Measurements from ENCODE around the gene COL23A1. TPM values are rescaled to one million over a fixed set of nuclear protein-coding genes. Genes with fewer than 3 reads are reported as not detected.

Gene COL23A1
- total and polyA plus RNA-seq, 2 of the 8 experiments (the other 6 are each of a cell fraction or from before 2014, with no cell fraction given): 3.1 to 4.7 TPM

DNA sequence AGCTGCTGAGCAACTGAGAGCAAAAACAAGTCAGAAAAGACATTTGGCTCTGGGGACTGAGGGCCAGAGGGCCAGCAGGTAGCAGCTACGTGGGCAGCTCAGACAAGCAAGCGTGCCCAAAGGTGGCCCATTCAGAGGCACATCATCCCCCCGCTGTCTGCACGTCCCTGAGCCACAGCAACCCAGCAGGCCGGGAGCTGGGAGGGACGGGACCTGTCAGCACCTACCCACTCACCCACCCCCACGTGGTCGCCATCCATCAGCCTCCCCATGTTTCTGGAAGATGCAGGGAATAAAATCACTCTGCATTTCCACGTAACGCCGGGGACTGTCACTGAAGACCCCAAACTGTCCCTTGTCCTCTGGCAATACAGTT, 167.8 kb downstream of the COL23A1 start:
- ChIA-PET CTCF (ENCODE audit: partially characterized antibody) (interaction anchor here (0.5 to 3.3 kb wide), 13 partner anchors 12 to 230 kb away, joined by 3 to 15 read pairs (median 3); partner anchors contain the start of gene COL23A1), POLR2A (ENCODE audit: partially characterized antibody) (interaction anchor here (0.9 to 1.2 kb wide), 2 partner anchors 30 to 217 kb away, joined by 3 read pairs; no protein-coding TSS in a partner anchor)
- Histone ChIP-seq H3K79me1 (ENCODE audit: low read depth, low read length) (no peaks in the 10 kb centered on the region; the same call in 1 of the 2 replicates), H3K4ac (replicated peaks; ENCODE audit: insufficient read length, low read depth, low read length) (no peak overlapping the region), H2BK12ac (ENCODE audit: low read depth, low read length) (no peak overlapping the region), H3K9me3 (ENCODE audit: insufficient read depth in 2 of 2, low read depth in 1 of 2, low read length in 1 of 2) (no peaks in the 10 kb centered on the region), H2AK5ac (ENCODE audit: low read depth, low read length) (0 out of 2 replicates have a peak overlapping the region, but pooled peaks have one; percentile 59), H3K4me3 (ENCODE audit: extremely low read depth in 1 of 4, insufficient read depth in 2 of 4, low read depth in 3 of 4, low read length in 4 of 4) (no peak overlapping the region), H3K79me2 (ENCODE audit: control insufficient read depth in 1 of 2, insufficient read depth in 2 of 2, low read length in 2 of 2) (no peaks in the 10 kb centered on the region), H3K9ac (replicated peaks in 1 of 4; ENCODE audit: extremely low read depth in 1 of 4, low read depth in 3 of 4, low read length in 3 of 4) (0 out of 7 replicates have a peak overlapping the region, but pooled peaks of 1 of the 4 experiments have one; percentile 18), H3K36me3 (ENCODE audit: control insufficient read depth in 2 of 4, insufficient read depth in 4 of 4, low read length in 3 of 4) (no peaks in the 10 kb centered on the region), H4K5ac (ENCODE audit: insufficient read length, low read depth, low read length) (no peak overlapping the region), H3K23me2 (ENCODE audit: low read depth, low read length) (no peaks in the 10 kb centered on the region), H2BK120ac (replicated peaks; ENCODE audit: low read depth, low read length) (no peak overlapping the region), H3K23ac (ENCODE audit: insufficient read length) (no peak overlapping the region), H3K56ac (replicated peaks; ENCODE audit: insufficient read length, low read depth, low read length) (no peak overlapping the region), H2BK5ac (ENCODE audit: low read depth, low read length) (0 out of 2 replicates have a peak overlapping the region, but pooled peaks have one; percentile 36), H3K14ac (ENCODE audit: insufficient read length) (no peak overlapping the region), H2BK15ac (ENCODE audit: low read length) (no peak overlapping the region), H2BK20ac (ENCODE audit: low read length) (no peak overlapping the region; the same call in 1 of the 2 replicates), H4K20me1 (replicated peaks in 1 of 2; ENCODE audit: control insufficient read depth in 1 of 2, insufficient read depth in 2 of 2, low read length in 2 of 2) (no peaks in the 10 kb centered on the region), H3K27me3 (replicated peaks in 1 of 4; ENCODE audit: control insufficient read depth in 3 of 4, extremely low read depth in 1 of 4, insufficient read depth in 3 of 4, low read length in 3 of 4) (no peaks in the 10 kb centered on the region), H2AFZ (ENCODE audit: low read length) (no peak overlapping the region), H4K8ac (ENCODE audit: extremely low read depth, insufficient read depth, low read length) (no peak overlapping the region), H3K4me2 (ENCODE audit: insufficient read depth in 1 of 2, low read depth in 2 of 2, low read length in 2 of 2) (no peak overlapping the region), H3K4me1 (replicated peaks in 1 of 4; ENCODE audit: control insufficient read depth in 3 of 4, insufficient read depth in 4 of 4, low read length in 3 of 4) (peaks cover 12 to 30% (median 18%) of the 10 kb centered on the region in 4 experiments), H4K91ac (replicated peaks; ENCODE audit: insufficient read length, low read length) (peak overlapping the region; percentile 41), H3K18ac (ENCODE audit: extremely low read depth, low read length) (peak overlapping the region; percentile 52; the same call in 1 of the 2 replicates), H3K27ac (ENCODE audit: low read depth, low read length) (no peak overlapping the region)
- 81% methylated on average over 11 of the region's 11 CpGs; no CpG with 5 or more reads in 1 of the 2 experiments for WGBS, 2 experiments (ENCODE audit: extremely low coverage in 1 of 2, insufficient coverage in 1 of 2, insufficient read length in 1 of 2, insufficient replicate concordance in 2 of 2, low coverage in 1 of 2, low lambda C conversion rate in 2 of 2, missing lambda C conversion rate in 1 of 2)
- DNase-seq (ENCODE audit: low read depth in 1 of 2, low spot score in 2 of 2): peak in 1 of 2 experiments; percentile 39
- TF ChIP-seq CTCF (IDR thresholded peaks at IDR 0.05; ENCODE audit: control extremely low read depth in 1 of 3, insufficient read depth in 1 of 3, low read depth in 1 of 3, low read length in 3 of 3) (no peak), BRCA1 (IDR thresholded peaks at IDR 0.05; ENCODE audit: low read depth, low read length) (no peak), SP1 (IDR thresholded peaks at IDR 0.05; ENCODE audit: low read depth, low read length) (no peak), RBBP5 (IDR thresholded peaks at IDR 0.05; ENCODE audit: borderline replicate concordance, low read depth, low read length) (no peak), CBX5 (IDR thresholded peaks at IDR 0.05; ENCODE audit: low read depth, low read length) (no peak), POU5F1 (IDR thresholded peaks at IDR 0.05; ENCODE audit: low read depth, low read length) (no peak), KDM1A (IDR thresholded peaks at IDR 0.05; ENCODE audit: borderline replicate concordance, low read length) (no peak)
- no peak for FAIRE-seq

All from H1 (cell line).